H9 (cell line): ENCODE measurements around the gene LIMS2. TPM values are rescaled to one million over a fixed set of nuclear protein-coding genes. Genes with fewer than 3 reads are reported as not detected.

Source experiments
- DNase-seq: peaks from one replicate; pipeline ENCODE4 v3.0.0-alpha.2; 2017
- H2AFZ ChIP-seq: one replicate; pipeline ENCODE4 v1.6.1; 2013; ENCODE audit warnings: mild to moderate bottlenecking, low read length, control low read depth, moderate library complexity
- H2AK5ac ChIP-seq: 2 replicates; pipeline ENCODE4 v1.6.1; 2013; ENCODE audit warnings: low read length, control low read depth, mixed read lengths; ENCODE audit not compliant: insufficient read length
- H2BK120ac ChIP-seq: one replicate; pipeline ENCODE4 v1.6.1; 2013; ENCODE audit warnings: low read depth, mild to moderate bottlenecking, low read length, control low read depth, inconsistent platforms; ENCODE audit not compliant: poor library complexity, severe bottlenecking
- H2BK12ac ChIP-seq: 2 replicates; pipeline ENCODE4 v1.6.1; 2013; ENCODE audit warnings: low read length, control low read depth, mixed read lengths, low read depth; ENCODE audit not compliant: insufficient read length
- H2BK15ac ChIP-seq: 2 replicates; pipeline ENCODE4 v1.6.1; 2013; ENCODE audit warnings: low read depth, low read length, control low read depth
- H2BK20ac ChIP-seq: one replicate; pipeline ENCODE4 v1.6.1; 2013; ENCODE audit warnings: low read depth, mild to moderate bottlenecking, low read length, control low read depth, inconsistent platforms; ENCODE audit not compliant: poor library complexity, severe bottlenecking
- H2BK5ac ChIP-seq: 2 replicates; pipeline ENCODE4 v1.6.1; 2013; ENCODE audit warnings: low read length, control low read depth, mixed read lengths; ENCODE audit not compliant: insufficient read length
- H3K14ac ChIP-seq: 2 replicates; pipeline ENCODE4 v1.6.1; 2013; ENCODE audit warnings: low read length, control low read depth; ENCODE audit not compliant: insufficient read depth
- H3K18ac ChIP-seq: 2 replicates; pipeline ENCODE4 v1.6.1; 2013; ENCODE audit warnings: low read depth, mild to moderate bottlenecking, mixed read lengths, low read length, control low read depth; ENCODE audit not compliant: insufficient read length
- H3K23ac ChIP-seq: 2 replicates; pipeline ENCODE4 v1.6.1; 2013; ENCODE audit warnings: low read length, control low read depth, mixed read lengths, low read depth; ENCODE audit not compliant: insufficient read length
- H3K23me2 ChIP-seq: 2 replicates; pipeline ENCODE4 v1.6.1; 2013; ENCODE audit warnings: low read depth, mild to moderate bottlenecking, mixed read lengths, low read length, control low read depth; ENCODE audit not compliant: insufficient read length, poor library complexity, severe bottlenecking
- H3K27ac ChIP-seq: 2 replicates; pipeline ENCODE4 v1.5.1; 2013; ENCODE audit warnings: low read length, control low read depth, mixed read lengths, low read depth; ENCODE audit not compliant: insufficient read length
- H3K27me3 ChIP-seq: 2 replicates; pipeline ENCODE4 v1.6.1; 2013; ENCODE audit warnings: low read length, control low read depth, inconsistent platforms; ENCODE audit not compliant: insufficient read depth
- H3K4ac ChIP-seq: 2 replicates; pipeline ENCODE4 v1.6.1; 2013; ENCODE audit warnings: low read depth, mild to moderate bottlenecking, control low read depth, inconsistent platforms, low read length, moderate library complexity
- H3K4me1 ChIP-seq: 2 replicates; pipeline ENCODE4 v1.6.1; 2013; ENCODE audit warnings: low read length, control low read depth, inconsistent platforms; ENCODE audit not compliant: insufficient read depth
- H3K4me2 ChIP-seq: 2 replicates; pipeline ENCODE4 v1.6.1; 2013; ENCODE audit warnings: low read length, control low read depth, mixed read lengths; ENCODE audit not compliant: insufficient read length, insufficient read depth
- H3K56ac ChIP-seq: 2 replicates; pipeline ENCODE4 v1.6.1; 2013; ENCODE audit warnings: low read depth, mild to moderate bottlenecking, mixed read lengths, low read length, control low read depth; ENCODE audit not compliant: insufficient read length
- H3K79me1 ChIP-seq: 2 replicates; pipeline ENCODE4 v1.6.1; 2013; ENCODE audit warnings: low read depth, mild to moderate bottlenecking, moderate library complexity, low read length, control low read depth, inconsistent platforms; ENCODE audit not compliant: insufficient read depth, poor library complexity, severe bottlenecking
- H3K79me2 ChIP-seq: 2 replicates; pipeline ENCODE4 v1.6.1; 2013; ENCODE audit warnings: low read length, control low read depth, inconsistent platforms; ENCODE audit not compliant: insufficient read depth
- H3K9ac ChIP-seq: 2 replicates; pipeline ENCODE4 v1.6.1; 2013; ENCODE audit warnings: low read length, control low read depth, mixed read lengths; ENCODE audit not compliant: insufficient read length; ENCODE audit errors: extremely low read depth
- H3K9me3 ChIP-seq: one replicate; pipeline ENCODE4 v1.6.1; 2013; ENCODE audit warnings: low read depth, low read length, inconsistent platforms; ENCODE audit not compliant: control insufficient read depth
- H3T11ph ChIP-seq: one replicate; pipeline ENCODE4 v1.6.1; 2013; ENCODE audit warnings: mild to moderate bottlenecking, low read length, control low read depth, inconsistent platforms
- H4K20me1 ChIP-seq: one replicate; pipeline ENCODE4 v1.6.1; 2013; ENCODE audit not compliant: control insufficient read depth, insufficient read length, insufficient read depth
- H4K5ac ChIP-seq: 2 replicates; pipeline ENCODE4 v1.6.1; 2013; ENCODE audit warnings: low read depth, mild to moderate bottlenecking, mixed read lengths, low read length, control low read depth; ENCODE audit not compliant: insufficient read length
- H4K8ac ChIP-seq: replicated peaks from 2 replicates; pipeline ENCODE4 v1.6.1; 2013; ENCODE audit warnings: low read length, control low read depth, mixed read lengths, low read depth; ENCODE audit not compliant: insufficient read length
- H4K91ac ChIP-seq: 2 replicates; pipeline ENCODE4 v1.6.1; 2013; ENCODE audit warnings: low read depth, mild to moderate bottlenecking, moderate library complexity, mixed read lengths, low read length, control low read depth; ENCODE audit not compliant: insufficient read length
- H3K27ac Mint-ChIP-seq, 3 experiments: 2 replicates in 2 of 3; 3 replicates in 1 of 3; pipeline ENCODE4 v1.8.0; 2020 to 2021; ENCODE audit warnings: mixed read lengths in 3 of 3, mild to moderate bottlenecking in 1 of 3, moderate library complexity in 1 of 3
- H3K27me3 Mint-ChIP-seq: 2 replicates; pipeline ENCODE4 v1.8.0; 2021; ENCODE audit warnings: low read depth, mild to moderate bottlenecking, moderate library complexity, mixed read lengths
- H3K36me3 Mint-ChIP-seq, 3 experiments: 2 replicates in 2 of 3; 3 replicates in 1 of 3; pipeline ENCODE4 v1.8.0; 2020 to 2021; ENCODE audit warnings: low read depth in 3 of 3, mixed read lengths in 3 of 3; ENCODE audit not compliant: insufficient read depth in 1 of 3
- H3K4me1 Mint-ChIP-seq, 2 experiments: 2 replicates each; pipeline ENCODE4 v1.8.0; 2020; ENCODE audit warnings: mixed read lengths in 2 of 2
- H3K4me3 Mint-ChIP-seq, 2 experiments: 2 replicates in 1 of 2; 3 replicates in 1 of 2; pipeline ENCODE4 v1.8.0; 2020 to 2021; ENCODE audit warnings: mild to moderate bottlenecking in 2 of 2, mixed read lengths in 2 of 2, moderate library complexity in 1 of 2
- H3K9me3 Mint-ChIP-seq, 2 experiments: 2 replicates in 1 of 2; 3 replicates in 1 of 2; pipeline ENCODE4 v1.8.0; 2020; ENCODE audit warnings: mild to moderate bottlenecking in 2 of 2, mixed read lengths in 2 of 2, moderate library complexity in 1 of 2
- WGBS: extraction: QIAGEN DNeasy Blood & Tissue Kit; methylation state at CpG from one replicate; pipeline ENCODE4 v1.1.7; 2013; ENCODE audit warnings: missing lambda C conversion rate, low lambda C conversion rate, mixed read lengths; ENCODE audit not compliant: insufficient read length; ENCODE audit errors: extremely low coverage; 5-methylcytosine and 5-hydroxymethylcytosine counted together
- total RNA-seq: library from RNA; stranded (reverse); gene quantifications from 2 replicates; pipeline ENCODE4 v1.2.1, GENCODE V29; 2021
- TF ChIP-seq, protein P1 (sequence below): fragments of 200-600 bp; sonication (generic); conservative IDR thresholded peaks from 3 replicates; pipeline ENCODE4 v1.8.0; 2021; ENCODE audit warnings: antibody characterized with exemption, mild to moderate bottlenecking

Gene LIMS2
- total RNA-seq, 1 experiment from 2014 or later = 5.9 TPM

DNA sequence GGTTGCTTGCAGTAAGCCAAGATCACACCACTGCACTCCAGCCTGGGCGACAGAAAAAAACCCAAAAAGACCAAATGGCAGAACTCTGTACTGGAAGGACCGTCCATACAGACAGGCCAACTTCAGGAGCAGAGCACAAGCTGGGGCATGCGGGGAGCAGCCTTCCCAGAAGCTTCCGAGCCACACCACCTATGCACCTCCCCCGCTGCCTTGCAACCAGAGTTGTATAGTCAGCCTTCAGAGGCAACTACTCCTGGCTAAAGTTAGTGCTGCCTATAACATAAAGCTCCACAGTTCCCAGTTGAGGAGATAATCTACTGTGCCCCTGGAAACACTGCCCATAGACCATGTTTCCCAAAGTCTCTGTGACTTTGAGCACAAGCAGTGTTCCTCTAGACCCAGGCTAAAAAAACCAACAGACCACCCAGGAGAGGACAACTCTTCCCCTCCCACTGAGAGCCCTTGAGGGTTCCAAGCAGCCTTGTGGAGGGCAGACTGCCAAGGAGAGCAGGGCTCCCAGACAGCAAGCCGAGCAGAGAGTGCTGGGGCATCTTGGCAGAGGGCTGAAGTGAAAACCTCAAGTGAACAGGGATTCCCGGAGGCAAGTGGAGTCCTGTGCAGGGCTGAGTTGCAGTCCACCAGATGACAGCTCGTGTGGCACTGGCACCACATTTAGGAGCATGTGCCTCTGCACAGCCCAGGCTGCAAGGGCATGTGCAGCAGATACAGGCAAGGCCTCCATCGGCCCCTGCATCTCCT, 32.7 kb upstream of the LIMS2 start:
- no CpG with 5 or more reads among the region's 9 CpGs for WGBS
- H3K23ac ChIP-seq = no peak overlapping the region
- Mint-ChIP-seq H3K36me3 (peaks cover 23 to 82% (median 68%) of the 10 kb centered on the region in 3 experiments), H3K4me1 (peaks cover 0 to 5% of the 10 kb centered on the region in 2 experiments; a peak in 2 of 4 replicates), H3K27me3 (no peaks in the 10 kb centered on the region), H3K9me3 (no peaks in the 10 kb centered on the region), H3K27ac (peak overlapping the region in 1 of 3 experiments; percentile 79; a peak in 1 of 7 replicates), H3K4me3 (no peak overlapping the region)
- H3K9ac ChIP-seq = no peak overlapping the region
- no peaks in the 10 kb centered on the region for H3K27me3 ChIP-seq
- no peaks in the 10 kb centered on the region for H3K79me1 ChIP-seq
- H2BK5ac ChIP-seq = no peak overlapping the region
- no peaks in the 10 kb centered on the region for H3K9me3 ChIP-seq
- H4K8ac ChIP-seq = no peak overlapping the region
- TF ChIP-seq, protein P1, sequence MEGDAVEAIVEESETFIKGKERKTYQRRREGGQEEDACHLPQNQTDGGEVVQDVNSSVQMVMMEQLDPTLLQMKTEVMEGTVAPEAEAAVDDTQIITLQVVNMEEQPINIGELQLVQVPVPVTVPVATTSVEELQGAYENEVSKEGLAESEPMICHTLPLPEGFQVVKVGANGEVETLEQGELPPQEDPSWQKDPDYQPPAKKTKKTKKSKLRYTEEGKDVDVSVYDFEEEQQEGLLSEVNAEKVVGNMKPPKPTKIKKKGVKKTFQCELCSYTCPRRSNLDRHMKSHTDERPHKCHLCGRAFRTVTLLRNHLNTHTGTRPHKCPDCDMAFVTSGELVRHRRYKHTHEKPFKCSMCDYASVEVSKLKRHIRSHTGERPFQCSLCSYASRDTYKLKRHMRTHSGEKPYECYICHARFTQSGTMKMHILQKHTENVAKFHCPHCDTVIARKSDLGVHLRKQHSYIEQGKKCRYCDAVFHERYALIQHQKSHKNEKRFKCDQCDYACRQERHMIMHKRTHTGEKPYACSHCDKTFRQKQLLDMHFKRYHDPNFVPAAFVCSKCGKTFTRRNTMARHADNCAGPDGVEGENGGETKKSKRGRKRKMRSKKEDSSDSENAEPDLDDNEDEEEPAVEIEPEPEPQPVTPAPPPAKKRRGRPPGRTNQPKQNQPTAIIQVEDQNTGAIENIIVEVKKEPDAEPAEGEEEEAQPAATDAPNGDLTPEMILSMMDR = no peak
- no peak overlapping the region for H3K14ac ChIP-seq
- no peak overlapping the region for H3K56ac ChIP-seq
- H3K18ac ChIP-seq = no peak overlapping the region
- H3K4ac ChIP-seq = no peak overlapping the region
- H2AFZ ChIP-seq = no peak overlapping the region
- H3K4me2 ChIP-seq = no peak overlapping the region
- H3T11ph ChIP-seq = no peak overlapping the region
- DNase-seq = no peak
- no peak overlapping the region for H2BK12ac ChIP-seq
- no peaks in the 10 kb centered on the region for H3K4me1 ChIP-seq
- H2BK15ac ChIP-seq = no peak overlapping the region
- no peak overlapping the region for H2BK120ac ChIP-seq
- H4K5ac ChIP-seq = no peak overlapping the region
- H2AK5ac ChIP-seq = no peak overlapping the region
- H4K20me1 ChIP-seq = no peaks in the 10 kb centered on the region
- no peaks in the 10 kb centered on the region for H3K23me2 ChIP-seq
- H3K27ac ChIP-seq = no peak overlapping the region
- H4K91ac ChIP-seq = no peak overlapping the region
- peaks cover 3% of the 10 kb centered on the region; the same call in 1 of the 2 replicates for H3K79me2 ChIP-seq
- H2BK20ac ChIP-seq = no peak overlapping the region
